Measurements from ENCODE around the gene MXD3.
"Not testable (repeated sequence)": the region's sequence is repeated elsewhere in the genome, so short reads cannot be mapped to it uniquely, and the experiment has no call there.

MXD3 gene, protein sequence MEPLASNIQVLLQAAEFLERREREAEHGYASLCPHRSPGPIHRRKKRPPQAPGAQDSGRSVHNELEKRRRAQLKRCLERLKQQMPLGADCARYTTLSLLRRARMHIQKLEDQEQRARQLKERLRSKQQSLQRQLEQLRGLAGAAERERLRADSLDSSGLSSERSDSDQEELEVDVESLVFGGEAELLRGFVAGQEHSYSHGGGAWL

DNA sequence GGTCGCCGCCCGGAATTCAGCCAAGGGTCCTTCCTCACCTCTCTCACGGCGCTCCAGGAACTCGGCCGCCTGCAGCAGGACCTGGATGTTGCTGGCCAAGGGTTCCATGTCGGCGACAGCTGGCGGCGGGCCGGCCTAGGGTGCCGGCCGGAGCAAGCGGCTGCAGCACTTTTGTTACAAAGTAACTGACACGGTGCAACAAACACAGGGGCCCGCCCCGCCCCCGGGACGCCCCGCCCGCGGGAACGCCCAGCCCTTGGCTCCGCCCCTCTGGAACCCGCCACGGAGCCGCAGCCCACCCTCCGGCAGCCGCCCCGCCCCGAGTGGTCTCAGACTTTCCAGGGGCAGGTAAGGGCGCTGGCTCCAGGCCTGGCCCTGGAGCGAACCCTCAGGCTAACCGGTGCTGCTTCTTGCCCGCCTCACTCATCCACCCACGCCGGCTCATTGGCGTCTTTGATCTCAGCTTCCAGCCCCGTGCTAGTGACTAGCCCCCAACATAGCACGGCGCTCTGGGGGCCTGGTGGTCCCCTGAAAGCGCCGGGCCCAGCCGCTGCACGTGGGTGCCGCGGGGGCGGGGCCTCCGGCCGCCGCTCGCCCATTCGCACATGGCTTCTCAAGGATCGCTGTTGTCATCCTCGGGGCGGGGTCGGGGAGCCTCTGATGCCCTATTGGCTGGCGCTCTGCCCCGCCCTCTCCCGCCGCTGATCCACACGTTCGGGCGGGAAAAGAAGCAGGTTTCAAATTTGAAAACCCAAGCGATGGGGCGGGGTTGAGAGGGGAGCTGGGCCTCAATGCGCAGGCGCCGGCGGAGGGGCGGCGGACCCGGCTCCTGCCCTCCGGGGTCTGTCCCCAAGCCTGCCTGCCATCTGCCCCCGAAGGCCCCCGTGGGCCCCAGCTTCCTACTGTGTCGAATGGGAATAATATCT lies at the start of gene MXD3:
Gene MXD3 (minus strand): TSS at position 176 of the 926 bp plus-strand sequence. CDS start 68 bp downstream, at position 108.
- no peak for DNase-seq (ENCODE audit: low read depth, low spot score)
- TF ChIP-seq, protein P1, sequence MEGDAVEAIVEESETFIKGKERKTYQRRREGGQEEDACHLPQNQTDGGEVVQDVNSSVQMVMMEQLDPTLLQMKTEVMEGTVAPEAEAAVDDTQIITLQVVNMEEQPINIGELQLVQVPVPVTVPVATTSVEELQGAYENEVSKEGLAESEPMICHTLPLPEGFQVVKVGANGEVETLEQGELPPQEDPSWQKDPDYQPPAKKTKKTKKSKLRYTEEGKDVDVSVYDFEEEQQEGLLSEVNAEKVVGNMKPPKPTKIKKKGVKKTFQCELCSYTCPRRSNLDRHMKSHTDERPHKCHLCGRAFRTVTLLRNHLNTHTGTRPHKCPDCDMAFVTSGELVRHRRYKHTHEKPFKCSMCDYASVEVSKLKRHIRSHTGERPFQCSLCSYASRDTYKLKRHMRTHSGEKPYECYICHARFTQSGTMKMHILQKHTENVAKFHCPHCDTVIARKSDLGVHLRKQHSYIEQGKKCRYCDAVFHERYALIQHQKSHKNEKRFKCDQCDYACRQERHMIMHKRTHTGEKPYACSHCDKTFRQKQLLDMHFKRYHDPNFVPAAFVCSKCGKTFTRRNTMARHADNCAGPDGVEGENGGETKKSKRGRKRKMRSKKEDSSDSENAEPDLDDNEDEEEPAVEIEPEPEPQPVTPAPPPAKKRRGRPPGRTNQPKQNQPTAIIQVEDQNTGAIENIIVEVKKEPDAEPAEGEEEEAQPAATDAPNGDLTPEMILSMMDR (IDR thresholded peaks at IDR 0.05; ENCODE audit: insufficient read depth, low read length, missing control alignments) = no peak
- CTCF ChIA-PET = interaction anchor here (0.7 to 17.1 kb wide), 8 partner anchors 10 to 240 kb away, joined by 3 to 261 read pairs (median 8); partner anchors contain the start of gene PRR7
- peak within 1 kb of the TSS; percentile 68 for H3K4me3 ChIP-seq (ENCODE audit: low read depth, low read length)
- POLR2A ChIA-PET = no interaction called here

- ChIA-PET POLR2A (interaction anchor here (1.3 kb wide), 1 partner anchor 9 kb away, joined by 3 read pairs; the partner anchor contains the start of gene LMAN2), CTCF (interaction anchor here (1.2 to 3.3 kb wide), 8 partner anchors 9 to 246 kb away, joined by 3 to 20 read pairs (median 5); partner anchors contain the start of gene LMAN2)
- DNase-seq (ENCODE audit: low read depth, low spot score); H3K4me3 ChIP-seq (ENCODE audit: low read depth, low read length): not testable (repeated sequence)
These were observed 49.0 kb upstream of the MXD3 start for GRCh38 chr5:177360740-177361139.

GRCh38 chr5:177359860-177360259 lies 48.2 kb upstream of the MXD3 start:
- TF ChIP-seq, protein P1 (IDR thresholded peaks at IDR 0.05; ENCODE audit: insufficient read depth, low read length, missing control alignments) = no peak
- CTCF ChIA-PET = interaction anchor here (1.2 to 3.3 kb wide), 3 partner anchors 11 to 44 kb away, joined by 3 to 20 read pairs (median 7); no protein-coding TSS in a partner anchor
- POLR2A ChIA-PET = no interaction called here
- no peak for DNase-seq (ENCODE audit: low read depth, low spot score)
- no peak overlapping the region for H3K4me3 ChIP-seq (ENCODE audit: low read depth, low read length)

GRCh38 chr5:177359451-177359851 lies 47.8 kb upstream of the MXD3 start:
- CTCF ChIA-PET = interaction anchor here (1.1 to 3.3 kb wide), 3 partner anchors 11 to 50 kb away, joined by 3 to 20 read pairs (median 3); no protein-coding TSS in a partner anchor
- H3K4me3 ChIP-seq (ENCODE audit: low read depth, low read length) = no peak overlapping the region

DNA sequence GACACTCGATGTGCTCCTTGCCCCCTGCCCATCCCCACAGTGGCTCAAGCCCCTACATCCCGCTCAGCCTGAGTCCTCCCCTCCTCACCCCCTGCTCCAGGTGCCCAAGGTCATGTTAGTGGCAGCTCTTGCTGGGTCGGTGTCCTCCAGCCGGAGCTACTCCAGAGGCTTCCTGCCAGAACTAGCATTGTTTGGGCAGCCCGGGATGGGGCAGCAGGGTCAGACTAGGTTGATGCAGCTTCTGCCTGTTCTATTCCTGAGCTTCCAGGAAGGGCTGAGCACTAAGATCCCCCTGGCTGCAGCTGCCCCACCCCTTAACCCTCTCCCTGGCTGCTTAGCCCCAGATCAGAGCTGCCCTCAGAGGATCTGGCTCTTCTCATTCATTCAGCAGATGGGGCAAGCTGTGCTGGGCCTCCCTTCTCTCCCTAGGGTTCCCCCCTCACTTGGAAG lies 46.7 kb upstream of the MXD3 start:
- POLR2A ChIA-PET = no interaction called here
- no peak for DNase-seq (ENCODE audit: low read depth, low spot score)
- TF ChIP-seq, protein P1 (IDR thresholded peaks at IDR 0.05; ENCODE audit: insufficient read depth, low read length, missing control alignments) = no peak
- H3K4me3 ChIP-seq (ENCODE audit: low read depth, low read length) = no peak overlapping the region
- CTCF ChIA-PET = interaction anchor here (1.1 kb wide), 2 partner anchors 13 to 49 kb away, joined by 3 to 4 read pairs; no protein-coding TSS in a partner anchor

More at GRCh38 chr5:177359451-177359851, 47.8 kb upstream of the MXD3 start:
- TF ChIP-seq, protein P1 (IDR thresholded peaks at IDR 0.05; ENCODE audit: insufficient read depth, low read length, missing control alignments) = no peak
- DNase-seq (ENCODE audit: low read depth, low spot score) = no peak
- POLR2A ChIA-PET = no interaction called here

DNA sequence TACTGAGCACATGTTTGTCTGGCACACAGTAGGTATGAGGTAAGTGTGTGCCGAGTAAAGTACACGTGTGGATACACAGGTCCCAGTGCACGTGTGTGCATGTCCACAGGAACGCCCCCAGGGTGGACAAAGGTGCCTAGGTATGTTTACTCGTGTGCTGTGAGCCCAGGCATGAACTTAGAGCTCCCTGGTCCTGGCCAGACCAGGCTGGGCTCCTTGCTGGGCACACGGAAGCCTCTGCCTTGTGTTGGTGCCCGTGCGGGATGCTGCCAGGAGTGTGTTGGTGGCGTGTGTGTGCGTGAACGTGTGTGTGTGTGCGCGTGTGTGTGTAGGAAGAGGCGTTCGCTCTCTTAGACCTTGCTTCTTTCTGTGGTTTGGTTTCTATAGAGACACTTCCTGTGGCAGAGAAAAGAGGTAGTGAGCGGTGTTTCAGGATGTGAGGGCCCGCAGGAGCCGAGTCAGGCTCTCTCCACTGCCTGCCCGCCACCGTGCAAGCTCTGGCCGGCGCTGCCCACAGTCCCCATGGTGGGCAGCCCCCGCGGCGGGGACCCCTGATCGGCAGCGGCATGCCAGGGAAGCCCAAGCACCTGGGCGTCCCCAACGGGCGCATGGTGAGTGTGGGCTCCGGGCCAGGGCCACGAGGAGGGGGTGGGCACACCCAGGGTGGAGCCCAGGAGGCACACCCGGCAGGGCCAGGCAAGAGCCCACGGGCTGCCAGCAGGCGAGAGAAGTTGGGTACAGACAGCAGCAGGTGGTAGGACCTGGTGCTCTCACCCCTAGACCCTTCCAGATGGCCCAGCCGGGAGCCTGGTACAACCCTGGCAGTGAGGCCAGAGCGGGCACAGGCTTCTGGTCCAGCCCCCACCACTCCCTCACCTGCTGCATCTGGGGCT lies 46.0 kb upstream of the MXD3 start, which contains the start of gene RGS14:
Gene RGS14 (plus strand): TSS at position 466 of the 893 bp plus-strand sequence. CDS start 101 bp downstream, at position 567.
- H3K4me3 ChIP-seq (ENCODE audit: low read depth, low read length) = no peak within 1 kb of the TSS
- CTCF ChIA-PET = interaction anchor here (1.1 kb wide), 1 partner anchor 13 kb away, joined by 4 read pairs; no protein-coding TSS in a partner anchor
- TF ChIP-seq, protein P1 (IDR thresholded peaks at IDR 0.05; ENCODE audit: insufficient read depth, low read length, missing control alignments) = no peak
- DNase-seq (ENCODE audit: low read depth, low spot score) = no peak
- POLR2A ChIA-PET = no interaction called here

Data from AG04449 (cell line).